GM12878 (cell line): ENCODE measurements around the gene PRPF6. TPM values are rescaled to one million over a fixed set of nuclear protein-coding genes. Genes with fewer than 3 reads are reported as not detected.

Experiments used
- ATAC-seq: fragments of 200-7000 bp; cut with Tn5 transposase; 3 replicates; pipeline ENCODE4 v1.9.1; 2020; ENCODE audit warnings: mild to moderate bottlenecking, moderate library complexity
- BruUV-seq: library from RNA; stranded (reverse); fragments of 400-500 nt; replicated peaks from 2 replicates; lab custom pipeline; 2021; lab: Mats Ljungman, UMichigan
- CTCF ChIA-PET: fragments of 300-600 bp; sonication (Branson Sonifier 250); formaldehyde crosslinking; extraction: SDS; loops from one replicate; lab custom pipeline; 2021; ENCODE audit warnings: inconsistent platforms; lab: Yijun Ruan, JAX
- POLR2A ChIA-PET: fragments of 350-600 bp; formaldehyde crosslinking; extraction: SDS; loops from one replicate; lab custom pipeline; 2021; ENCODE audit warnings: inconsistent platforms; lab: Charles Lee
- RAD21 ChIA-PET: fragments of 300-600 bp; sonication (Branson Sonifier 250); formaldehyde crosslinking; loops from one replicate; lab custom pipeline; 2023; ENCODE audit warnings: antibody characterized with exemption; ENCODE audit not compliant: unreplicated experiment; lab: Charles Lee
- SMC1A ChIA-PET: fragments of 300-600 bp; sonication (Branson Sonifier 250); formaldehyde crosslinking; loops from one replicate; lab custom pipeline; 2023; ENCODE audit not compliant: unreplicated experiment, uncharacterized antibody; lab: Charles Lee
- DNase-seq: peaks from one replicate; pipeline ENCODE4 v3.0.0-alpha.2; 2011; ENCODE audit warnings: low read depth, low spot score
- FAIRE-seq: peaks from 3 replicates; lab custom pipeline; 2011; peaks lifted over from hg19 to GRCh38; lab: Jason Lieb, UNC
- H2AFZ ChIP-seq: 2 replicates; pipeline ENCODE4 v1.6.0; 2011; ENCODE audit warnings: low read depth, low read length, control low read depth; ENCODE audit not compliant: control insufficient read depth
- H3K27ac ChIP-seq: 2 replicates; pipeline ENCODE4 v1.5.1; 2011; ENCODE audit warnings: control low read depth; ENCODE audit not compliant: control insufficient read depth, insufficient read depth
- H3K27me3 ChIP-seq, 2 experiments: replicated peaks in 1 of 2; 2 replicates each; pipeline versions ENCODE4 v1.6.0 to v1.6.1; 2011; ENCODE audit warnings: low read length in 1 of 2; ENCODE audit not compliant: control insufficient read depth in 2 of 2, insufficient read depth in 2 of 2
- H3K36me3 ChIP-seq, 2 experiments: 2 replicates each; pipeline ENCODE4 v1.5.1; 2011; ENCODE audit warnings: low read length in 1 of 2; ENCODE audit not compliant: control insufficient read depth in 2 of 2, insufficient read depth in 2 of 2
- H3K4me1 ChIP-seq: 2 replicates; pipeline ENCODE4 v1.6.1; 2011; ENCODE audit warnings: mild to moderate bottlenecking, low read length, moderate library complexity, mixed read lengths; ENCODE audit not compliant: control insufficient read depth, insufficient read depth
- H3K4me2 ChIP-seq: 2 replicates; pipeline ENCODE4 v1.6.0; 2011; ENCODE audit warnings: control low read depth; ENCODE audit not compliant: control insufficient read depth, insufficient read depth
- H3K4me3 ChIP-seq: fragments of 200-600 bp; sonication (generic); 2 replicates; pipeline ENCODE4 v1.5.1; 2016
- H3K79me2 ChIP-seq: 2 replicates; pipeline ENCODE4 v1.6.0; 2011; ENCODE audit warnings: low read length; ENCODE audit not compliant: control insufficient read depth, insufficient read depth
- H3K9ac ChIP-seq: 2 replicates; pipeline ENCODE4 v1.8.0; 2011; ENCODE audit warnings: low read length, control low read depth, mixed read lengths; ENCODE audit not compliant: control insufficient read depth, insufficient read depth
- H3K9me3 ChIP-seq: replicated peaks from 3 replicates; pipeline ENCODE4 v1.5.1; 2011; ENCODE audit warnings: mild to moderate bottlenecking, low read length; ENCODE audit not compliant: control insufficient read depth, insufficient read depth
- H4K20me1 ChIP-seq: 2 replicates; pipeline ENCODE4 v1.6.0; 2011; ENCODE audit not compliant: control insufficient read depth, insufficient read depth
- SREBF1 ChIP-seq: IDR thresholded peaks from 2 replicates; pipeline ENCODE4 v1.6.1; 2012; ENCODE audit warnings: mild to moderate bottlenecking, low read length
- STAT1 ChIP-seq: fragments of 450-650 bp; conservative IDR thresholded peaks from 2 replicates; pipeline ENCODE4 v1.6.1; 2014; ENCODE audit warnings: antibody characterized with exemption, mild to moderate bottlenecking
- TBL1XR1 ChIP-seq: IDR thresholded peaks from 2 replicates; pipeline ENCODE4 v1.6.1; 2012; ENCODE audit warnings: low read depth, low read length, improper control_type of control experiment
- ZNF207 ChIP-seq: fragments of 450-650 bp; IDR thresholded peaks from 2 replicates; pipeline ENCODE4 v1.6.1; 2014; ENCODE audit warnings: antibody characterized with exemption, mild to moderate bottlenecking, borderline replicate concordance
- WGBS: methylation state at CpG from one replicate; pipeline ENCODE4 v1.1.6; 2016; ENCODE audit warnings: low lambda C conversion rate; ENCODE audit not compliant: insufficient replicate concordance, insufficient coverage; ENCODE audit errors: missing lambda C conversion rate; 5-methylcytosine and 5-hydroxymethylcytosine counted together
- in situ Hi-C: fragments of 300-500 bp; cut with MboI; formaldehyde crosslinking; loops from 9 replicates; pipeline ENCODE4 v1.14.3; 2018; ENCODE audit warnings: mixed read lengths
- intact Hi-C: fragments of 100-400 bp; cut with micrococcal nuclease; formaldehyde crosslinking; loops from one replicate; pipeline ENCODE4 v1.14.2; 2022; ENCODE audit not compliant: unreplicated experiment
- polyA plus RNA-seq, 11 experiments: library from polyadenylated mRNA; depleted of rRNA in 4 of 11; unstranded in 6 of 11; stranded (reverse) in 5 of 11; fragments of >200 nt; fragmentation: Nextera tagmentation in 4 of 11; fragmentation: Illumina TruSeq in 1 of 11; extraction: Ambion mirVana in 4 of 11; extraction: Trizol in 1 of 11; gene quantifications; 1 replicate in 1 of 11; 2 replicates in 10 of 11; pipeline versions ENCODE4 v1.2.1 to v1.2.3, GENCODE V29; 2011 to 2016; ENCODE audit warnings: inconsistent platforms in 2 of 11, missing spikeins in 2 of 11, low read depth in 1 of 11
- total RNA-seq, 4 experiments: library from RNA; depleted of rRNA in 3 of 4; stranded (reverse); fragments of >200 nt in 3 of 4; fragmentation: Illumina TruSeq in 1 of 4; extraction: Trizol in 1 of 4; gene quantifications; 2 replicates each; pipeline versions ENCODE4 v1.2.1 to v1.2.3, GENCODE V29; 2013 to 2021
- TF ChIP-seq, protein P1 (sequence below): fragments of 450-650 bp; IDR thresholded peaks from 2 replicates; pipeline ENCODE4 v1.6.1; 2017; ENCODE audit warnings: low read depth, mild to moderate bottlenecking, moderate library complexity
- TF ChIP-seq, protein P2 (sequence below): fragments of 450-650 bp; IDR thresholded peaks from 2 replicates; pipeline ENCODE4 v1.6.1; 2016; ENCODE audit warnings: mild to moderate bottlenecking
- TF ChIP-seq, protein P3 (sequence below): fragments of 450-650 bp; conservative IDR thresholded peaks from 2 replicates; pipeline ENCODE4 v1.6.1; 2017; ENCODE audit warnings: mild to moderate bottlenecking, moderate library complexity

Gene PRPF6
- total and polyA plus RNA-seq, 10 of the 15 experiments (the other 5 are each of a cell fraction or from before 2014, with no cell fraction given) = 5.0 to 102 (median 71.3) TPM

DNA sequence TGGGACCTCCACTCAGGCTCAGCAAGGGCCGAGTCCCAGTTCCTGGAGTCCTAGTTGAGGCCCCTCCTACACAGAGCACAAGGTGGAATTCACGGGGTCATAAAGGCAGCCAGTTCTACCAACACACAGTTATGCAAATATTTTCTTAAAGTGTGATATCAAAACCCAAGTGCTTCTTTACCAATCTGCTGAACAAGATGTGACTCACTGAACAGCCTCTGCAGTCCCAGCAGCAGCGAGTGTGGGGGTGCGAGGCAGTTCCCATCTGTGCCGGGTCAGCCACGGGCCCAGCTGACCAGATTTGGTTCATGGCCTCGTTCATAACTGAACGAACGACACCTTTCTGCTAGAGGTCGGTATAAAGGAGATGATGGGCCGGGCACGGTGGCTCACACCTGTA is 77.6 kb downstream of the PRPF6 start (continued):
- TF ChIP-seq, protein P1, sequence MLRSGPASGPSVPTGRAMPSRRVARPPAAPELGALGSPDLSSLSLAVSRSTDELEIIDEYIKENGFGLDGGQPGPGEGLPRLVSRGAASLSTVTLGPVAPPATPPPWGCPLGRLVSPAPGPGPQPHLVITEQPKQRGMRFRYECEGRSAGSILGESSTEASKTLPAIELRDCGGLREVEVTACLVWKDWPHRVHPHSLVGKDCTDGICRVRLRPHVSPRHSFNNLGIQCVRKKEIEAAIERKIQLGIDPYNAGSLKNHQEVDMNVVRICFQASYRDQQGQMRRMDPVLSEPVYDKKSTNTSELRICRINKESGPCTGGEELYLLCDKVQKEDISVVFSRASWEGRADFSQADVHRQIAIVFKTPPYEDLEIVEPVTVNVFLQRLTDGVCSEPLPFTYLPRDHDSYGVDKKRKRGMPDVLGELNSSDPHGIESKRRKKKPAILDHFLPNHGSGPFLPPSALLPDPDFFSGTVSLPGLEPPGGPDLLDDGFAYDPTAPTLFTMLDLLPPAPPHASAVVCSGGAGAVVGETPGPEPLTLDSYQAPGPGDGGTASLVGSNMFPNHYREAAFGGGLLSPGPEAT = peak; percentile 27; the same call in 1 of the 2 replicates
- no peak for TF ChIP-seq ZNF207
- no peak for TF ChIP-seq TBL1XR1
- TF ChIP-seq, protein P2, sequence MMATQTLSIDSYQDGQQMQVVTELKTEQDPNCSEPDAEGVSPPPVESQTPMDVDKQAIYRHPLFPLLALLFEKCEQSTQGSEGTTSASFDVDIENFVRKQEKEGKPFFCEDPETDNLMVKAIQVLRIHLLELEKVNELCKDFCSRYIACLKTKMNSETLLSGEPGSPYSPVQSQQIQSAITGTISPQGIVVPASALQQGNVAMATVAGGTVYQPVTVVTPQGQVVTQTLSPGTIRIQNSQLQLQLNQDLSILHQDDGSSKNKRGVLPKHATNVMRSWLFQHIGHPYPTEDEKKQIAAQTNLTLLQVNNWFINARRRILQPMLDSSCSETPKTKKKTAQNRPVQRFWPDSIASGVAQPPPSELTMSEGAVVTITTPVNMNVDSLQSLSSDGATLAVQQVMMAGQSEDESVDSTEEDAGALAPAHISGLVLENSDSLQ = no peak
- TF ChIP-seq, protein P3, sequence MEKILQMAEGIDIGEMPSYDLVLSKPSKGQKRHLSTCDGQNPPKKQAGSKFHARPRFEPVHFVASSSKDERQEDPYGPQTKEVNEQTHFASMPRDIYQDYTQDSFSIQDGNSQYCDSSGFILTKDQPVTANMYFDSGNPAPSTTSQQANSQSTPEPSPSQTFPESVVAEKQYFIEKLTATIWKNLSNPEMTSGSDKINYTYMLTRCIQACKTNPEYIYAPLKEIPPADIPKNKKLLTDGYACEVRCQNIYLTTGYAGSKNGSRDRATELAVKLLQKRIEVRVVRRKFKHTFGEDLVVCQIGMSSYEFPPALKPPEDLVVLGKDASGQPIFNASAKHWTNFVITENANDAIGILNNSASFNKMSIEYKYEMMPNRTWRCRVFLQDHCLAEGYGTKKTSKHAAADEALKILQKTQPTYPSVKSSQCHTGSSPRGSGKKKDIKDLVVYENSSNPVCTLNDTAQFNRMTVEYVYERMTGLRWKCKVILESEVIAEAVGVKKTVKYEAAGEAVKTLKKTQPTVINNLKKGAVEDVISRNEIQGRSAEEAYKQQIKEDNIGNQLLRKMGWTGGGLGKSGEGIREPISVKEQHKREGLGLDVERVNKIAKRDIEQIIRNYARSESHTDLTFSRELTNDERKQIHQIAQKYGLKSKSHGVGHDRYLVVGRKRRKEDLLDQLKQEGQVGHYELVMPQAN = no peak
- no peak for TF ChIP-seq SREBF1
- TF ChIP-seq, all 136 proteins: peak for 8

DNA sequence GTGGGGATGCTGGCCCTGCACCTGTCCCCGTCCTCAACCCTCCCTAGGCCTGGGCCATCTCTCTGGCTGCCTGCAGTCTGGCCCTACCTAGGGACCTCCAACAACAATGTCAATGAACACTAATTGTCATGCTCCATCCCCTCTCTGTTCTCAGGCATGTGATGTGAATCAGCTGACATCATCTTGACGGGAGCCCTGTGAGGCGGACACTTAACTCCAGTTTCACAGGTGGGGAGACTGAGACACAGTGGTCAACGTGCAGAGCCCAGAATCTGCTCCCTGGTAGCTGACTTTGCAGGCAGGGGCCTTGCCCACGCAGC is 81.3 kb downstream of the PRPF6 start:
- TF ChIP-seq STAT1 = no peak
- ATAC-seq = no peak
- H3K4me2 ChIP-seq = peak overlapping the region; percentile 92
- POLR2A ChIA-PET = interaction anchor here (0.9 to 2.6 kb wide), 6 partner anchors 9 to 106 kb away, joined by 3 to 11 read pairs (median 5); partner anchors contain the start of gene UCKL1
- RAD21 ChIA-PET = interaction anchor here (1.0 to 2.3 kb wide), 8 partner anchors 17 to 524 kb away, joined by 3 to 8 read pairs (median 4); partner anchors contain the start of genes OPRL1, PTK6, RGS19 and TPD52L2
- BruUV-seq = no TSS peak
- H3K4me1 ChIP-seq = peaks cover 47% of the 10 kb centered on the region
- no peak for DNase-seq
- no peaks in the 10 kb centered on the region for H3K9me3 ChIP-seq
- no peaks in the 10 kb centered on the region for H4K20me1 ChIP-seq
- in situ Hi-C loops (no loop called here), intact Hi-C loops (loop anchor here (2.0 kb wide), 1 partner anchor 17 kb away; the partner anchor contains the start of gene RGS19)
- H3K79me2 ChIP-seq = no peaks in the 10 kb centered on the region; the same call in none of the 2 replicates
- CTCF ChIA-PET = interaction anchor here (0.8 to 1.1 kb wide), 4 partner anchors 21 to 151 kb away, joined by 3 to 7 read pairs (median 3); partner anchors contain the start of gene PRPF6
- peak overlapping the region; percentile 87; the same call in 1 of the 2 replicates for H2AFZ ChIP-seq
- H3K27me3 ChIP-seq = no peaks in the 10 kb centered on the region
- FAIRE-seq = no peak
- WGBS = 72% methylated on average over 5 of the region's 5 CpGs
- H3K9ac ChIP-seq = peak overlapping the region; percentile 88
- peak overlapping the region; percentile 56 for H3K27ac ChIP-seq
- H3K36me3 ChIP-seq = no peaks in the 10 kb centered on the region
- H3K4me3 ChIP-seq = peak overlapping the region; percentile 72
- SMC1A ChIA-PET = interaction anchor here (0.8 to 2.1 kb wide), 5 partner anchors 8 to 82 kb away, joined by 3 to 8 read pairs (median 4); partner anchors contain the start of genes RGS19 and SAMD10
